Breast epithelium (tissue), 3 donors: ENCODE data around the gene GPR149.

Experiments used
- CTCF ChIP-seq, 3 donors: fragments of 450-650 bp; IDR thresholded peaks; one replicate each; pipeline ENCODE4 v1.5.1; 2016 to 2017; ENCODE audit warnings: antibody characterized with exemption in 3 of 3, mild to moderate bottlenecking in 3 of 3, moderate library complexity in 3 of 3
- POLR2AphosphoS5 ChIP-seq, 3 donors: sonication (generic); formaldehyde crosslinking; IDR thresholded peaks; one replicate each; pipeline ENCODE4 v1.6.1; 2017; ENCODE audit warnings: antibody characterized with exemption in 3 of 3

GRCh38 chr3:154464440-154465190, 34.6 kb upstream of the GPR149 start:
- no peak for TF ChIP-seq CTCF (IDR thresholded peaks at IDR 0.05)
- TF ChIP-seq POLR2AphosphoS5 (IDR thresholded peaks at IDR 0.05): no peak
